ENCODE results near the gene PSD2. TPM values are rescaled to one million over a fixed set of nuclear protein-coding genes. Genes with fewer than 3 reads are reported as not detected.

Gene PSD2
- total RNA-seq, 1 experiment from 2014 or later: 0.79 TPM

GRCh38 chr5:139763280-139763929 is 32.2 kb upstream of the PSD2 start (continued):
- TF ChIP-seq, protein P1, sequence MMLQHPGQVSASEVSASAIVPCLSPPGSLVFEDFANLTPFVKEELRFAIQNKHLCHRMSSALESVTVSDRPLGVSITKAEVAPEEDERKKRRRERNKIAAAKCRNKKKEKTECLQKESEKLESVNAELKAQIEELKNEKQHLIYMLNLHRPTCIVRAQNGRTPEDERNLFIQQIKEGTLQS (IDR thresholded peaks at IDR 0.05): no peak
- TF ChIP-seq POLR2A (IDR thresholded peaks at IDR 0.05; ENCODE audit: borderline replicate concordance, extremely low read depth, insufficient read depth, insufficient read length) (no peak), CTCF (IDR thresholded peaks at IDR 0.05 in 2 of 3, conservative IDR thresholded peaks at IDR 0.05 in 1 of 3; ENCODE audit: borderline replicate concordance in 1 of 3, insufficient read depth in 1 of 3, low read depth in 2 of 3, low read length in 2 of 3) (no peak), SRF (IDR thresholded peaks at IDR 0.05; ENCODE audit: low read depth) (no peak), EZH2 (IDR thresholded peaks at IDR 0.05) (no peak)

DNA sequence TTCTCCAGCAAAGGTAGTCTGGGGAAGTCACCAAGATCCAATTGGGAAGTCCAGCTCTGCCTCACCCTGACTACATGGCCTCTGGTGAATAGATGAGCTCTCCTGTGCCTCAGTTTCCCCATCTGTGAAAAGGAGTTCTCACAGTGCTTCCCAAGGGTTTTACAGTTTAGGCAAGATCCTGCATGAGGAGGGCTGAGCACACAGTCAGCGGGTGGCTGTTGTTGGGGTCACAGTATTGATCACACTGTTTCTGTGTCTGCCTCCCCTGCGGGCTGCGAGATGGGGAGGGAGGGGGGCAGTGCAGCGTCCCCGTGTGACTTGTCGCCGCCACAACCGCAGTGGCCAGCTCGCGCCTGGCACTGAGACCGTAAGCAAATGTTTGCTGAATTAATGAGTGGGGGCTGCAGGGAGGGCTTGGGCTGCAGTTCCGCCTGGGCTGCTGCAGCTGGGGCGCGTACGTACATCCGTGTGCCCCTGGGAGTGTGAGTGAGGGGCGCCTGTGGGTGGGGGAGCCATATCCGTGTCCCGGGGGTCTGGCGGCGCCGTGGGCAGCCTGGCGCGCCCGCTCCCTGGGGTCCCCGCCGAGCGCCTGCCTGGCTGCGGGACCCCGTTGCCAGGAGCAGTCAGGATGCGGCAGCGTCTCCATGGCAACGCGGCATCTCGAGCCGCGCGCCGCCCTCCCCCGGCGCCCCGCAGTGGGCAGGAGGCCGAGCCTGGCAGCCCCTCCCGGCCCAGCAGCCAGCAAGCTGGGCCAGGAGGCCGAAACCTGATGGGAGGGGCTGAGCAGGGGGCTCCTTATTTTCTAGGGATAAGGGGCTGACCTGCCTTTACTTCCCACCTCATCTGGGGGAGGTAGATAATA is 31.4 kb upstream of the PSD2 start:
- H3K4me2 ChIP-seq (ENCODE audit: low read length): no peak overlapping the region
- CTCF ChIA-PET: interaction anchor here (1.1 to 4.1 kb wide), 4 partner anchors 112 to 137 kb away, joined by 4 to 78 read pairs (median 6); no protein-coding TSS in a partner anchor
- H3K27me3 ChIP-seq (ENCODE audit: insufficient read depth, low read length): no peaks in the 10 kb centered on the region
- H3K9ac ChIP-seq (ENCODE audit: low read length): no peak overlapping the region
- RAD21 ChIA-PET (ENCODE audit: low non-redundant PET in 1 of 2, low total read pairs in 2 of 2, uncharacterized antibody in 2 of 2, unreplicated experiment in 2 of 2): no interaction called here
- intact Hi-C loops (cut with micrococcal nuclease): loop anchor here (2.0 kb wide), 1 partner anchor 341 kb away; no protein-coding TSS in a partner anchor
- ATAC-seq: no peak
- no peaks in the 10 kb centered on the region for H3K36me3 ChIP-seq (ENCODE audit: control insufficient read depth in 1 of 2, insufficient read depth in 2 of 2, low read length in 2 of 2)
- no peaks in the 10 kb centered on the region for H3K9me3 ChIP-seq (ENCODE audit: control insufficient read depth in 1 of 2, insufficient read depth in 1 of 2, low read depth in 1 of 2, low read length in 2 of 2)
- no peak overlapping the region for H2AFZ ChIP-seq (ENCODE audit: low read depth, low read length, poor library complexity, severe bottlenecking)
- H3K4me3 ChIP-seq (replicated peaks in 1 of 2; ENCODE audit: low read depth in 1 of 2, low read length in 2 of 2): no peak overlapping the region
- H3K9me2 ChIP-seq (ENCODE audit: insufficient read depth): no peaks in the 10 kb centered on the region
- H3K79me2 ChIP-seq (ENCODE audit: insufficient read depth, low read length): no peaks in the 10 kb centered on the region
- H3K4me1 ChIP-seq (ENCODE audit: control insufficient read depth in 1 of 2, insufficient read depth in 2 of 2, low read length in 2 of 2): peaks cover 13 to 36% of the 10 kb centered on the region in 2 experiments; a peak in 3 of 4 replicates
- DNase-seq (ENCODE audit: low read depth, low spot score): no peak
- no TSS peak for BruUV-seq (replicated peaks)
- POLR2A ChIA-PET: no interaction called here
- H3K27ac ChIP-seq (ENCODE audit: low read depth, low read length): no peak overlapping the region
- no peaks in the 10 kb centered on the region for H4K20me1 ChIP-seq (ENCODE audit: insufficient read depth)
- TF ChIP-seq, protein P2, sequence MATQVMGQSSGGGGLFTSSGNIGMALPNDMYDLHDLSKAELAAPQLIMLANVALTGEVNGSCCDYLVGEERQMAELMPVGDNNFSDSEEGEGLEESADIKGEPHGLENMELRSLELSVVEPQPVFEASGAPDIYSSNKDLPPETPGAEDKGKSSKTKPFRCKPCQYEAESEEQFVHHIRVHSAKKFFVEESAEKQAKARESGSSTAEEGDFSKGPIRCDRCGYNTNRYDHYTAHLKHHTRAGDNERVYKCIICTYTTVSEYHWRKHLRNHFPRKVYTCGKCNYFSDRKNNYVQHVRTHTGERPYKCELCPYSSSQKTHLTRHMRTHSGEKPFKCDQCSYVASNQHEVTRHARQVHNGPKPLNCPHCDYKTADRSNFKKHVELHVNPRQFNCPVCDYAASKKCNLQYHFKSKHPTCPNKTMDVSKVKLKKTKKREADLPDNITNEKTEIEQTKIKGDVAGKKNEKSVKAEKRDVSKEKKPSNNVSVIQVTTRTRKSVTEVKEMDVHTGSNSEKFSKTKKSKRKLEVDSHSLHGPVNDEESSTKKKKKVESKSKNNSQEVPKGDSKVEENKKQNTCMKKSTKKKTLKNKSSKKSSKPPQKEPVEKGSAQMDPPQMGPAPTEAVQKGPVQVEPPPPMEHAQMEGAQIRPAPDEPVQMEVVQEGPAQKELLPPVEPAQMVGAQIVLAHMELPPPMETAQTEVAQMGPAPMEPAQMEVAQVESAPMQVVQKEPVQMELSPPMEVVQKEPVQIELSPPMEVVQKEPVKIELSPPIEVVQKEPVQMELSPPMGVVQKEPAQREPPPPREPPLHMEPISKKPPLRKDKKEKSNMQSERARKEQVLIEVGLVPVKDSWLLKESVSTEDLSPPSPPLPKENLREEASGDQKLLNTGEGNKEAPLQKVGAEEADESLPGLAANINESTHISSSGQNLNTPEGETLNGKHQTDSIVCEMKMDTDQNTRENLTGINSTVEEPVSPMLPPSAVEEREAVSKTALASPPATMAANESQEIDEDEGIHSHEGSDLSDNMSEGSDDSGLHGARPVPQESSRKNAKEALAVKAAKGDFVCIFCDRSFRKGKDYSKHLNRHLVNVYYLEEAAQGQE (IDR thresholded peaks at IDR 0.05; ENCODE audit: low read depth): no peak
- TF ChIP-seq ELF1 (IDR thresholded peaks at IDR 0.05; ENCODE audit: borderline replicate concordance, low read depth): no peak
- no peak for TF ChIP-seq ZBTB33 (IDR thresholded peaks at IDR 0.05; ENCODE audit: extremely low read depth, insufficient replicate concordance, low read length)
- TF ChIP-seq FOSL1 (IDR thresholded peaks at IDR 0.05; ENCODE audit: low read depth): no peak
- no peak for TF ChIP-seq SRF (IDR thresholded peaks at IDR 0.05; ENCODE audit: low read depth)
- TF ChIP-seq, protein P1 (IDR thresholded peaks at IDR 0.05): no peak
- TF ChIP-seq ZNF274 (IDR thresholded peaks at IDR 0.05; ENCODE audit: low read depth, low read length): no peak
- no peak for TF ChIP-seq POLR2AphosphoS5 (IDR thresholded peaks at IDR 0.05; ENCODE audit: low read depth, low read length)
